SK-N-MC (cell line): ENCODE results near the gene WWC1.

Experiments
- DNase-seq: peaks from one replicate; pipeline ENCODE4 v3.0.0-alpha.2; 2011; ENCODE audit warnings: low read depth, low spot score
- H3K27ac ChIP-seq: fragments of 200-600 bp; sonication (generic); 2 replicates; pipeline ENCODE4 v1.5.1; 2016; ENCODE audit warnings: mixed run types
- H3K36me3 ChIP-seq: fragments of 200-600 bp; sonication (generic); 2 replicates; pipeline ENCODE4 v1.6.1; 2017; ENCODE audit warnings: antibody characterized with exemption, low read length, mixed read lengths; ENCODE audit not compliant: insufficient read depth
- H3K4me3 ChIP-seq: fragments of 200-600 bp; sonication (generic); 2 replicates; pipeline ENCODE4 v1.5.1; 2016
- H3K9ac ChIP-seq: fragments of 200-600 bp; sonication (generic); 2 replicates; pipeline ENCODE4 v1.8.0; 2017; ENCODE audit warnings: mixed run types, mixed read lengths; ENCODE audit not compliant: insufficient read length
- H3K9me3 ChIP-seq: fragments of 200-600 bp; sonication (generic); 2 replicates; pipeline ENCODE4 v1.6.1; 2017; ENCODE audit warnings: low read depth, mild to moderate bottlenecking, antibody characterized with exemption, low read length, moderate library complexity, mixed read lengths
- EZH2 ChIP-seq: fragments of 200-600 bp; sonication (generic); IDR thresholded peaks from one replicate; pipeline ENCODE4 v1.6.1; 2017; ENCODE audit warnings: antibody characterized with exemption
- FOXP2 ChIP-seq: optimal IDR thresholded peaks from 2 replicates; pipeline ENCODE3; 2011; ENCODE audit warnings: mild to moderate bottlenecking, moderate library complexity; ENCODE audit not compliant: insufficient read depth; ENCODE audit errors: extremely low read length, control extremely low read depth
- POLR2AphosphoS5 ChIP-seq: IDR thresholded peaks from 2 replicates; pipeline ENCODE4 v1.6.1; 2012; ENCODE audit warnings: mild to moderate bottlenecking, low read depth, low read length, borderline replicate concordance

WWC1 gene

GRCh38 chr5:168423971-168424370, 132.5 kb downstream of the WWC1 start:
- Histone ChIP-seq H3K9ac (no peak overlapping the region), H3K36me3 (no peaks in the 10 kb centered on the region), H3K9me3 (no peaks in the 10 kb centered on the region), H3K4me3 (no peak overlapping the region), H3K27ac (no peak overlapping the region)
- TF ChIP-seq FOXP2 (no peak), POLR2AphosphoS5 (no peak), EZH2 (no peak)
- DNase-seq = no peak

- Histone ChIP-seq H3K9ac (no peak overlapping the region), H3K36me3 (no peaks in the 10 kb centered on the region), H3K4me3 (no peak overlapping the region), H3K9me3 (no peaks in the 10 kb centered on the region), H3K27ac (no peak overlapping the region)
- no peak for TF ChIP-seq EZH2
- no peak for TF ChIP-seq FOXP2
- no peak for TF ChIP-seq POLR2AphosphoS5
- no peak for DNase-seq
Measured at GRCh38 chr5:168424594-168425323, 133.3 kb downstream of the WWC1 start.

GRCh38 chr5:168426007-168426863, 134.8 kb downstream of the WWC1 start:
- DNase-seq = no peak
- TF ChIP-seq EZH2 (no peak), FOXP2 (no peak)
- H3K4me3 ChIP-seq = no peak overlapping the region
- no peaks in the 10 kb centered on the region for H3K9me3 ChIP-seq
- H3K36me3 ChIP-seq = no peaks in the 10 kb centered on the region
- no peak overlapping the region for H3K27ac ChIP-seq
- no peak overlapping the region for H3K9ac ChIP-seq

DNA sequence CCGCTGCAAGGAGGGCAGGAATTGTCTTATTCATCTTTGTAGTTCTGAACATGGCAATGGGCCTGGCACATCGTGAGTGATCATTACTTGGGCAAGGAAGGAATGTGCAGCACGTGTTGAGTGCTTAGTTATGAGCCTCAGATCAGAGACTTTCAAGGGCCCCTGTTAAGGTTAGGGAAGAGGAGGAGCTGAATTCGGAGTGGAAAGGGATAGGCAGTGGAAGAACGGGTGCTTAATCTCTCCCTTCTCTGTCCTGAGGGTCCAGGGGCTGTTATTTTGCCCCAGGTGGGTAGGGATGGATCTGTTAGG, 135.4 kb downstream of the WWC1 start:
- Histone ChIP-seq H3K36me3 (no peaks in the 10 kb centered on the region), H3K9ac (no peak overlapping the region), H3K9me3 (no peaks in the 10 kb centered on the region), H3K27ac (no peak overlapping the region), H3K4me3 (no peak overlapping the region)
- DNase-seq = no peak
- TF ChIP-seq POLR2AphosphoS5 = no peak
- TF ChIP-seq EZH2 = no peak
- no peak for TF ChIP-seq FOXP2

GRCh38 chr5:168427224-168427623, 135.8 kb downstream of the WWC1 start:
- Histone ChIP-seq H3K9me3 (no peaks in the 10 kb centered on the region), H3K9ac (no peak overlapping the region), H3K36me3 (no peaks in the 10 kb centered on the region), H3K27ac (no peak overlapping the region), H3K4me3 (no peak overlapping the region)
- DNase-seq = no peak
- TF ChIP-seq FOXP2 = no peak
- no peak for TF ChIP-seq EZH2
- no peak for TF ChIP-seq POLR2AphosphoS5

DNA sequence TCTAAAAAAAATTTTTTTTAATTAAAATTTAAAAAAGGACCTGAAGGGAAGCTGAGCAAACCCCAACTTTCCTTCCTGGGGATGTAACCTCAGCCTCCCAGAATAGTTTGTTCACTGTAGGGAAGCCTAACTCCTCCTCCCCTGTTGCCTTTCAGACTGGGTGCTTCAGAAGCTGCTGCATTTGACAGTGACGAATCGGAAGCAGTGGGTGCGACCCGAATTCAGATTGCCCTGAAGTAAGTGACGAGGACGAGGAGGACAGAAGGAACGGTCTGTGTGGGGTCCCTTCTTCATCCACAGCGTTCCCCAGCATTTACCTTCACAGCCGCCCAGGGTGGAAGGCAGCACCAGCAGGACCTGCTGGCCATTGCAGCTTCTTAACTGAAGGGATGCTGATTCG, 137.1 kb downstream of the WWC1 start:
- H3K27ac ChIP-seq = no peak overlapping the region
- TF ChIP-seq FOXP2 = no peak
- TF ChIP-seq POLR2AphosphoS5 = no peak
- TF ChIP-seq EZH2 = no peak
- H3K4me3 ChIP-seq = no peak overlapping the region
- no peaks in the 10 kb centered on the region for H3K9me3 ChIP-seq
- H3K9ac ChIP-seq = no peak overlapping the region
- no peaks in the 10 kb centered on the region for H3K36me3 ChIP-seq
- no peak for DNase-seq

- DNase-seq = no peak
- Histone ChIP-seq H3K9me3 (no peaks in the 10 kb centered on the region), H3K27ac (no peak overlapping the region), H3K4me3 (no peak overlapping the region), H3K9ac (no peak overlapping the region), H3K36me3 (no peaks in the 10 kb centered on the region)
- TF ChIP-seq POLR2AphosphoS5 = no peak
- no peak for TF ChIP-seq FOXP2
- TF ChIP-seq EZH2 = no peak
Measured at GRCh38 chr5:168430296-168430695, 138.9 kb downstream of the WWC1 start.

GRCh38 chr5:168432903-168433302, 141.5 kb downstream of the WWC1 start:
- Histone ChIP-seq H3K4me3 (no peak overlapping the region), H3K36me3 (no peaks in the 10 kb centered on the region)

More at GRCh38 chr5:168432903-168433302, 141.5 kb downstream of the WWC1 start:
- H3K9ac ChIP-seq = no peak overlapping the region
- H3K27ac ChIP-seq = no peak overlapping the region
- no peak for DNase-seq
- H3K9me3 ChIP-seq = no peaks in the 10 kb centered on the region
- TF ChIP-seq FOXP2 (no peak), POLR2AphosphoS5 (no peak), EZH2 (no peak)
